CD4-positive, alpha-beta memory T cell (primary cell): Measurements from ENCODE around the gene NT5C1A. TPM values are rescaled to one million over a fixed set of nuclear protein-coding genes. Genes with fewer than 3 reads are reported as not detected.

Experiments used
- CTCF ChIA-PET: fragments of 350-600 bp; sonication (Branson Sonifier 250); formaldehyde crosslinking; loops from one replicate; lab custom pipeline; 2021; ENCODE audit warnings: inconsistent platforms; ENCODE audit not compliant: partially characterized antibody; lab: Charles Lee
- POLR2A ChIA-PET: fragments of 350-600 bp; sonication (Branson Sonifier 250); formaldehyde crosslinking; loops from one replicate; lab custom pipeline; 2021; ENCODE audit not compliant: partially characterized antibody; lab: Charles Lee
- DNase-seq, 5 donors: peaks; one replicate each; pipeline versions ENCODE4 v3.0.0 to v3.0.0-alpha.2; 2020 to 2022; ENCODE audit warnings: mixed read lengths in 1 of 5
- H3K27ac ChIP-seq: one replicate; pipeline ENCODE4 v1.7.0; 2013; ENCODE audit warnings: low read depth, low read length
- H3K27me3 ChIP-seq: 2 replicates; pipeline ENCODE4 v1.7.0; 2013; ENCODE audit warnings: mild to moderate bottlenecking, low read length, moderate library complexity; ENCODE audit not compliant: insufficient read depth
- H3K36me3 ChIP-seq: 2 replicates; pipeline ENCODE4 v1.7.0; 2013; ENCODE audit warnings: mild to moderate bottlenecking, low read length, moderate library complexity; ENCODE audit not compliant: insufficient read depth
- H3K4me1 ChIP-seq: 2 replicates; pipeline ENCODE4 v1.7.0; 2013; ENCODE audit warnings: mild to moderate bottlenecking, low read length, moderate library complexity; ENCODE audit not compliant: insufficient read depth
- H3K4me3 ChIP-seq, 2 donors: one replicate each; pipeline ENCODE4 v1.7.0; 2013; ENCODE audit warnings: low read length in 2 of 2, mild to moderate bottlenecking in 1 of 2
- H3K9me3 ChIP-seq, 2 donors: one replicate each; pipeline ENCODE4 v1.7.0; 2013; ENCODE audit warnings: low read length in 2 of 2, control low read depth in 1 of 2; ENCODE audit not compliant: control insufficient read depth in 1 of 2
- H3K27ac Mint-ChIP-seq, 7 donors: one replicate each; pipeline ENCODE4 v1.8.0; 2020 to 2021; ENCODE audit warnings: mixed read lengths in 7 of 7, mild to moderate bottlenecking in 6 of 7, inconsistent platforms in 3 of 7, moderate library complexity in 3 of 7
- H3K27me3 Mint-ChIP-seq, 2 donors: one replicate each; pipeline ENCODE4 v1.8.0; 2020 to 2021; ENCODE audit warnings: mixed read lengths in 2 of 2
- H3K36me3 Mint-ChIP-seq, 2 donors: one replicate each; pipeline ENCODE4 v1.8.0; 2020 to 2021; ENCODE audit warnings: mixed read lengths in 2 of 2, inconsistent platforms in 1 of 2, mild to moderate bottlenecking in 1 of 2
- H3K4me1 Mint-ChIP-seq, 4 donors: one replicate each; pipeline ENCODE4 v1.8.0; 2020 to 2021; ENCODE audit warnings: mixed read lengths in 4 of 4, mild to moderate bottlenecking in 1 of 4
- H3K4me3 Mint-ChIP-seq, 8 donors: one replicate each; pipeline ENCODE4 v1.8.0; 2020 to 2021; ENCODE audit warnings: mixed read lengths in 8 of 8, mild to moderate bottlenecking in 7 of 8, moderate library complexity in 6 of 8, inconsistent platforms in 3 of 8
- H3K9me3 Mint-ChIP-seq, 8 donors: one replicate each; pipeline ENCODE4 v1.8.0; 2020 to 2021; ENCODE audit warnings: mixed read lengths in 8 of 8, mild to moderate bottlenecking in 5 of 8, inconsistent platforms in 3 of 8, moderate library complexity in 1 of 8
- intact Hi-C: fragments of 100-400 bp; cut with micrococcal nuclease; formaldehyde crosslinking; loops from one replicate; pipeline ENCODE4 v1.15.1; 2023
- polyA plus RNA-seq, 2 donors: library from polyadenylated mRNA; unstranded; fragments of 300-500 nt; fragmentation: Illumina TruSeq; gene quantifications; one replicate each; pipeline ENCODE4 v1.2.3, GENCODE V29; 2021
- total RNA-seq, 2 experiments: library from RNA; stranded (reverse); gene quantifications; one replicate each; pipeline ENCODE4 v1.2.3, GENCODE V29; 2021

Gene NT5C1A
- total and polyA plus RNA-seq, 4 experiments from 2014 or later, result 0.29 to 0.42 TPM; not detected in 2

DNA sequence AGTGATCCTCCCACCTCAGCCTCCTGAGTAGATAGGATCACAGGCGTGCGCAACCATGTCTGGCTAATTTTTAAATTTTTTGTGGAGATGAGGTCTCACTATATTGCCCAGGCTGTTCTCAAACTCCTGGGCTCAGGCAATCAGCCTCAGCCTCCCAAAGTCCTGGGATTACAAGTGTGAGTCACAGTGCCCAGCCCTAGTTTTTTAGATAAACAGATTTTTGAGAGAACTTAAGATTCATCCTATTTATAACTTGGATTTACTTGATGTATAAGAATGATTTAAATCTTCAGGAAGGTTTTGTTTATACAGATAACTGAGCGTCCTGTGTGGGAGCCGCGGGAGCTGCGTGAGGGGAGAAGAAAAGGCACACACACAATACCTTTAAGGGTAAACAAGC, 58.7 kb downstream of the NT5C1A start:
- Mint-ChIP-seq H3K27me3 (peaks cover 0 to 10% of the 10 kb centered on the region in 2 donors), H3K4me1 (peaks cover 0 to 6% (median 3%) of the 10 kb centered on the region in 4 donors), H3K4me3 (no peak overlapping the region), H3K9me3 (no peaks in the 10 kb centered on the region), H3K36me3 (no peaks in the 10 kb centered on the region), H3K27ac (no peak overlapping the region)
- ChIA-PET CTCF (interaction anchor here (13.2 kb wide), 1 partner anchor 42 kb away, joined by 280 read pairs; no protein-coding TSS in a partner anchor), POLR2A (no interaction called here)
- Histone ChIP-seq H3K36me3 (no peaks in the 10 kb centered on the region), H3K27ac (no peak overlapping the region), H3K4me1 (peaks cover 3% of the 10 kb centered on the region), H3K27me3 (no peaks in the 10 kb centered on the region), H3K4me3 (no peak overlapping the region), H3K9me3 (no peaks in the 10 kb centered on the region)
- no peak for DNase-seq
- intact Hi-C loops, result no loop called here

DNA sequence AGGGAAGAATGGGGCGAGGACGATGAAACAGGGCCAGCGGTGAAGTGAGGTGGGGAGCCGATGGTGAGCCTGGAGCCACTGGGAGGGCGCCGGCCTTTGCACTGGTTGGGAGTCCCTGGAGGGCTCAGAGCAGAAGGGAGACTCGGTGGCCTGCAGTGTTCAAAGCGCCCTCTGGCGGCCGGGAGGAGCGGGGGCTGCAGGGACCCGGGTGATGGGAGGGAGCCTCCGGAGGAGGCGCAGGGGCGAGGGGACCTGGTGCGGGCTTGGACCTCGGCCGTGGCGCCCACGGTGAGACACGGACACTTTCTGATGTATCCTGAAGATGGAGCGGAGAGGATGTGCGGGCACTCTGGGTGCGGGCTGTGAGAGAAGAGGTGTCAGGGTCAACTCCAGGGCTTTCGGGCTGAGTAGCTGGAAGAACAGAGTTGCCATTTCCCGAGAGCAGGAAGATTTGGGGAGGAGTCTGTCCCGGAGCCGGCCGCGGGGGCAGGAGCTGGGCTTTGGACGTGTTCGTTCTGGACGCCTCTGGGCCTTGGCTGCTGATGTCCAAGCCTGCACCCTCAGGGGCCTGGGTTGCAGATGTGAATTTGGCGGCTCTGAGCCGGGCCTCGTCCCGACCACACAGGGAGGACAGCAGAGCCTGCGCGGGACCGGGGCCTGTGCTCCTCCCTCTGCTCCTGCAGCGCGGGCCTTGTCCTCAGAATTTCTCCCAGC, 62.1 kb downstream of the NT5C1A start:
- CTCF ChIA-PET, result interaction anchor here (1.1 to 13.2 kb wide), 11 partner anchors 8 to 511 kb away, joined by 3 to 280 read pairs (median 6); no protein-coding TSS in a partner anchor
- POLR2A ChIA-PET, result no interaction called here
- peaks cover 4 to 7% of the 10 kb centered on the region in 2 donors for H3K27me3 Mint-ChIP-seq
- no peaks in the 10 kb centered on the region for H3K27me3 ChIP-seq
- no peak overlapping the region for H3K27ac Mint-ChIP-seq
- H3K4me1 ChIP-seq, result peaks cover 3% of the 10 kb centered on the region
- DNase-seq, result peak; percentile 55 to 74 (median 69)
- no peak overlapping the region for H3K4me3 ChIP-seq
- H3K27ac ChIP-seq, result no peak overlapping the region
- no peaks in the 10 kb centered on the region for H3K36me3 ChIP-seq
- H3K9me3 ChIP-seq, result no peaks in the 10 kb centered on the region
- no peaks in the 10 kb centered on the region for H3K9me3 Mint-ChIP-seq
- peak overlapping the region in 1 of 8 donors; percentile 69 for H3K4me3 Mint-ChIP-seq
- intact Hi-C loops, result no loop called here
- H3K36me3 Mint-ChIP-seq, result no peaks in the 10 kb centered on the region
- peaks cover 3 to 12% (median 6%) of the 10 kb centered on the region in 4 donors for H3K4me1 Mint-ChIP-seq

Other genes starting within 250 kb of the NT5C1A start
- not detected for gene BMP8A, start 180.5 kb downstream of the NT5C1A start, total RNA-seq
- not detected for gene BMP8A, start 180.5 kb downstream of the NT5C1A start, polyA plus RNA-seq
- gene PABPC4, start 95.3 kb downstream of the NT5C1A start, total RNA-seq, result 100 to 1,000 TPM; 240 TPM
- gene PABPC4, start 95.3 kb downstream of the NT5C1A start, polyA plus RNA-seq, result 10 to 100 TPM; 17.2 to 40.5 TPM
- gene HEYL, start 32.5 kb downstream of the NT5C1A start, total RNA-seq, result under 1 TPM in 1 of 2 experiments, not detected in 1; 0.12 TPM
- gene HEYL, start 32.5 kb downstream of the NT5C1A start, polyA plus RNA-seq, result under 1 TPM in 1 of 2 donors, not detected in 1; 0.23 TPM
- gene HPCAL4, start 19.3 kb upstream of the NT5C1A start, total RNA-seq, result 10 to 100 TPM; 31.8 to 32.4 TPM
- gene HPCAL4, start 19.3 kb upstream of the NT5C1A start, polyA plus RNA-seq, result 1 to 10 TPM; 8.9 to 9.6 TPM
- 10 to 100 TPM; 67.7 to 69.4 TPM for gene PPIE, start 66.8 kb upstream of the NT5C1A start, total RNA-seq
- gene PPIE, start 66.8 kb upstream of the NT5C1A start, polyA plus RNA-seq, result 100 to 1,000 TPM in 1 of 2 donors, 10 to 100 TPM in 1; 77.2 to 162 TPM
- under 1 TPM in 1 of 2 experiments, not detected in 1; 0.36 TPM for gene OXCT2, start 99.2 kb upstream of the NT5C1A start, total RNA-seq
- not detected for gene OXCT2, start 99.2 kb upstream of the NT5C1A start, polyA plus RNA-seq
- gene BMP8B, start 116.8 kb upstream of the NT5C1A start, total RNA-seq, result under 1 TPM; 0.89 to 0.99 TPM
- gene BMP8B, start 116.8 kb upstream of the NT5C1A start, polyA plus RNA-seq, result under 1 TPM; 0.03 to 0.07 TPM
- 10 to 100 TPM; 15.8 to 20.8 TPM for gene TRIT1, start 211.4 kb upstream of the NT5C1A start, total RNA-seq
- 10 to 100 TPM in 1 of 2 donors, 1 to 10 TPM in 1; 5.7 to 10.3 TPM for gene TRIT1, start 211.4 kb upstream of the NT5C1A start, polyA plus RNA-seq
- under 1 TPM; 0.19 to 0.20 TPM for gene MYCL, start 229.8 kb upstream of the NT5C1A start, total RNA-seq
- gene MYCL, start 229.8 kb upstream of the NT5C1A start, polyA plus RNA-seq, result not detected